Left cardiac atrium (tissue), 4 donors: ENCODE results near the gene SPDL1. TPM values are rescaled to one million over a fixed set of nuclear protein-coding genes. Genes with fewer than 3 reads are reported as not detected.
A peak's percentile ranks its signal among the peaks of the same experiment; 100 is the strongest.
"Not testable (repeated sequence)": the region's sequence is repeated elsewhere in the genome, so short reads cannot be mapped to it uniquely, and the experiment has no call there.

Experiments used
- ATAC-seq, 2 donors: fragments of 200-7000 bp; cut with Tn5 transposase; one replicate each; pipeline ENCODE4 v1.9.1; 2020; ENCODE audit warnings: mild to moderate bottlenecking in 2 of 2, moderate library complexity in 2 of 2
- DNase-seq: peaks from one replicate; pipeline ENCODE4 v3.0.0-alpha.2; 2020
- intact Hi-C, 2 donors: fragments of 100-400 bp; cut with DNase I; formaldehyde crosslinking; loops; one replicate each; pipeline versions ENCODE4 v1.14.1 to v1.15.1; 2022 to 2023
- total RNA-seq, 2 donors: library from RNA; stranded (reverse); fragmentation: NEBNext Ultra II Directional; extraction: Animal tissue kit (Norgen Biotek cat#: 25700); gene quantifications; one replicate each; pipeline ENCODE4 v1.2.1, GENCODE V29; 2021
- donor health status: DM: no; HTN: yes; CAD: no.
- donor health status: DM: no; HTN: yes; CAD: no; lungs with severe emphysema.
- donor health status: DM: yes; HTN: yes; CAD: no.
- donor health status: Dilated cardiomyopathy.

Gene SPDL1
- total RNA-seq, 2 donors from 2014 or later = 4.4 to 4.9 TPM

DNA sequence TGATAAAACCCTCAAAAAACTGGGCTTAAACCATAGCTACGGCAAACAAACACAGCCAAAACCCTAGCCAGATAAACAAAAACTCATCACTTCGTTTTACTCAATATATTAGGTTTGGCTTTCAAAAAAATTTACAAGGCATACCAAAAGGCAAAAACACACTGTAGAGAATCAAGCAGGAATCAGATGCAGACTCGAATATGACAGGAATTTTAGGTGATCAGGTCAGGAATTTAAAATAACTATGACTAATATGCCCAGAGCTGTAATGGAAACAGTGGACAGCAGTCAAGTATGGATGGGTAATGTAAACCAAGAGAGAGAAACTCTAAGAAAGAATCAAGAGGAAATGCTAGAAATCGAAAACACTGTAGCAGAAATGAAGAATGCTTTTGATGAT, 27.0 kb downstream of the SPDL1 start:
- intact Hi-C loops = no loop called here
- ATAC-seq (no peak), DNase-seq (no peak)

DNA sequence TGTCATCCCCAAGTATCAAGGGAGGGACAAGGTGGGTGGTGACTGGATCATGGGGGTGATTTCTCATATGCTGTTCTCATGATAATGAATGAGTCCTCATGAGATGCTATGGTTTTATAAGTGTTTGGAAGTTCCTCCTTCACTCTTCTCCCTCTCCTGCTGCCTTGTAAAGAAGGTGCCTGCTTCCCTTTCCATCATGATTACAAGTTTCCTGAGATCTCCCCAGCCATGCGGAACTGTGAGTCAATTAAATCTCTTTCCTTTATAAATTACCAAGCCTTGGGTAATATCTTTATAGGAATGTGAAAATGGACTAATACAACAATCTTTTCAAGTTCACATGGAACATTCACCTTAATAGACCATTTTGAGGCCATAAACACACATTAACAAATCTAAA, 32.0 kb downstream of the SPDL1 start:
- intact Hi-C loops = no loop called here
- ATAC-seq = no peak
- no peak for DNase-seq

DNA sequence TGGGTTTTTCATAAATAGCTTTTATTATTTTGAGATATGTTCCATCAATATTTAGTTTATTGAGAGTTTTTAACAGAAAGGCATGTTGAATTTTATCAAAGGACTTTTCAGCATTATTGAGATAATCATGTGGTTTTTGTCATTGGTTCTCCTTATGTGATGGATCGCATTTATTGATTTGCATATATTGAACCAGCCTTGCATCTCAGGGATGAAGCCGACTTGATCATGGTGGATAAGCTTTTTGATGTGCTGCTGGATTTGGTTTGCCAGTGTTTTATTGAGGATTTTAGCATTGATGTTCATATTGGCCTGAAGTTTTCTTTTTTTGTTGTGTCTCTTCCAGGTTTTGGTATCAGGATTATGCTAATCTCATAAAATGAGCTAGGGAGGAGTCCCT, 40.7 kb downstream of the SPDL1 start:
- ATAC-seq, DNase-seq: not testable (repeated sequence)

DNA sequence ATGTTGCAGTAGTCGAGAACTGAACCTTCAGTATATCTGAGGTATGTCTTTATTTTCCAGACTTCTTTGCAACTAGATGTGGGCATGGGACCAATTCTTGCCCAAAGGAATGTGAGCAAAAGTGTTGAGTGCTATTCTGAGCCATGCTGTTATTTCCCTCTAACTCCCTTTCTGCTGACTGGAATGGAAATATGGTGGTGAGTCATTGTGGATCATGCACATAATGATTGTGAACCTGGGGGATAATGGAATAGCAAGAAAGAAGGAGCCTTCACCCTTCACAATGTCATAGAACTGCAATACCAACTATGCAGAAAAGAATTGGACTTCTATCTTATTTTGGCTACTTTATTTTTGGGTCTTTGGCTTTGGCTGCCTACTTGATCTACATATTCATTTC, 43.2 kb downstream of the SPDL1 start:
- no peak for DNase-seq
- intact Hi-C loops = no loop called here
- peak; percentile 53 to 92 for ATAC-seq

More for the DNA sequence above, 40.7 kb downstream of the SPDL1 start:
- intact Hi-C loops = not testable (repeated sequence)

- intact Hi-C loops = no loop called here
- ATAC-seq (no peak), DNase-seq (no peak)
Observed at GRCh38 chr5:169627551-169627950, 44.0 kb downstream of the SPDL1 start.

DNA sequence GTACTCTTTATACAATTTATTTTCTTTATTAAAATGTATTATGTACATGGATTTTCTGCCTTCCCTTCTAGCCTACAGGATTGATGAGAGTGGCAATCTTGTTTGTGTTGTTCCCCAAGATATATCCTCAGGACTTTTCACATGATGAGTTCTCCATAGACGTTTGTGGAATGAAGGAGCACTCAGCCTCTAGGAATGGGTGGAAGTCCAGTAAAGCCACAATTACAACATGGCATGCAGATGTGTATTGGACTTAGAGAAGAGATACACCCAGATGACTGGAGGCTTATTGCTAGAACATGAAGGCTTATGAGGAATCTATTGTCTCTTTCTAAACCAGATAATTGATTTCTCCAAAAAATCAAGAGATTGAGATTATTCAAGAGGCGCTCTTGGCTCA, 45.3 kb downstream of the SPDL1 start:
- ATAC-seq = no peak
- DNase-seq = no peak
- intact Hi-C loops = no loop called here

- intact Hi-C loops = no loop called here
- ATAC-seq (peak in 1 of 2 donors; percentile 34), DNase-seq (no peak)
Observed at GRCh38 chr5:169629847-169630548, 46.4 kb downstream of the SPDL1 start.

GRCh38 chr5:169631360-169631759, 47.8 kb downstream of the SPDL1 start:
- DNase-seq = no peak
- intact Hi-C loops = no loop called here
- ATAC-seq = peak; percentile 53 to 84

- ATAC-seq = no peak
- intact Hi-C loops = no loop called here
- no peak for DNase-seq
Observed at GRCh38 chr5:169632946-169633345, 49.4 kb downstream of the SPDL1 start.

DNA sequence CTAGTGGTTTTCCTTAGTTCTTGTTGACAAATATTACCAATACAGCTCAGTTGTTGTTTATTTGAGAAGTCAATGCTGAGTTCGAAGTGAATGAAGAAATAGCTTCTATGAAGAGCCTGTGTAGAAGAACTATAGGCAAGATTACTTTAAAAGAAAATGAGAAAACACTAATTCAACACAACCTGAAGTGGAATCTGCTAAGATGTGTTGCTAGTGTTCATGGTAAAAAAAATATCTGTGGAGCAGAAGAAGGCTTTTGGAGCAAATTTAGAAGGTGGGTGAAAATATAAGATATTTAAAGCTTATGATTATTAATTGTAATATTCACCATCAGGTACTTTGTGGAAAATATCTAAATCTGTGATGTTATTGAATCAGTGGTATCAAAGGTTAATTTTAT, 51.0 kb downstream of the SPDL1 start:
- no peak for ATAC-seq
- no peak for DNase-seq
- intact Hi-C loops = no loop called here

DNA sequence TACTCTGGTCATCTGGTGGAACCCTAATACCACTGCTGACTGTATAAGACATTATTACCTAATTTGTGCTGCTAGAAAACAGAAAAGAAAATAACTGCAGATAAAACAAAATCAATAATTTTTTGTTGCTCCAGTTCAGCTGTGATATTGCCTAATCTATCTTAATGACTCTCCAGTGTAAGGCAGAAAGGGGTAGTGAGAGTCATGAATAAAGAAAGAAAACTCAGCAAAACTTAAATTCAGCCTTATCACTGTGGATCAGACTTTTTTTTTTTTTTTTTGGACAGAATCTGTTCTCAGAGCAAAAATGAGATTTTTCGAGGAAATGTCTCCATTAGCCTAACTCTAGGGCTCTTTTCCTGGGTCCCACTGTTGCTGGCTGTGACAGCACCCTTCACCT, 52.4 kb downstream of the SPDL1 start:
- no peak for ATAC-seq
- DNase-seq = no peak
- intact Hi-C loops = no loop called here

GRCh38 chr5:169636477-169637084, 53.0 kb downstream of the SPDL1 start:
- DNase-seq = no peak
- ATAC-seq = no peak
- intact Hi-C loops = no loop called here

- DNase-seq (peak; percentile 63), ATAC-seq (peak; percentile 85 to 89)
- intact Hi-C loops = no loop called here
Observed at GRCh38 chr5:169637085-169637548, 53.5 kb downstream of the SPDL1 start, which contains the start of gene DOCK2. Gene DOCK2, plus strand, starts transcription at chr5:169637275. Its CDS starts 52 bp downstream, at chr5:169637327.

DNA sequence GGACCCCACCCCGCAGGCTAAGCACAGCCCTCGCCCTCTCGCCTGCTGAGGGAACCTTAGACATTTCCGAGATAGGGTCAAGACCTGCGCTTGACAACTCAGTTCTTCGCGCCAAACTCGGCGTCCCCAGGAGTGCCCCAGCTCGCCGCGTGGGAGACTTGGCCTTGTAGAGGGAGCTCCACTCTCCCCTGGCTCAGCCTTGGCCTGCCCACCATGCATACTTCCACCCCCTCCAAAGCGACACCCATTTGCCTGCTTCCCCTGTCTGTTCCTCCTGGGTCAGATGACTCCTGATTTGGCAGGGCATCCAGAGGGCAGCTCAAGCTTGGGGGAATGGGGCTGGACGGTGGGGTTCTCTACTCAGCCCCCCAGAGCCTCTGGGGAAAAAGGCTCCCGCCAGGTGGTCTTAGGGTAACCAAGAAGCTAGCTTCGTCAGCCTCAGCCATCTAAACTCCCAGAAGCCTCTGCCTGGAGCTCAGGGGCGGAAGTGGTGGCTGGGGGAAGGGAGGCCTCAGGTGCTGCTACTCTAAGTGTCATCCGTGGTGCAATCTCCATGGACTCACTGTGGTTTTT, 54.1 kb downstream of the SPDL1 start:
- DNase-seq = peak; percentile 28
- peak; percentile 60 for ATAC-seq
- intact Hi-C loops = no loop called here

- ATAC-seq = no peak
- DNase-seq = no peak
- intact Hi-C loops = no loop called here
Observed at GRCh38 chr5:169641253-169641652, 57.7 kb downstream of the SPDL1 start.

DNA sequence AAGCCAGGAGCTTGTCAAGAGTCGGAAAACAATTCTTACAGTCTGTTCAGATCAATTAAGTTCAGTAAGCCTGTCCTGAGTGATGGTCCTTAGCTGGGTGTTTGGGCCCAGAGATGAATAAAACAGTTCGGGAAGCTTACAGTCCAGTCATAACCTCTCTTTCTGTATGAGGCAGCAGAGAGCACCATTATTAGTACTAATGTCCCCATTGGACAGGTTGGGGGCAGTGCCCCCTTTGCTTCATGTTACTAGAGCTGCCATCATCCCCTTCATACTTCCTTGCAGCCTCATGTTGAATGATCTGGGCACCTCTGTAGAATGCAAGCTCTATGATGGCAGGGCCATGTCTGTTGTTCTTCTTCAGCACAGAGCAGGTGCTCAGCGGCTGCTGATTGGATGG, 63.3 kb downstream of the SPDL1 start:
- ATAC-seq = no peak

GRCh38 chr5:169647566-169647965, 64.0 kb downstream of the SPDL1 start:
- ATAC-seq (peak in 1 of 2 donors; percentile 31), DNase-seq (no peak)
- intact Hi-C loops = no loop called here

More for the DNA sequence above, 63.3 kb downstream of the SPDL1 start:
- no peak for DNase-seq
- intact Hi-C loops = no loop called here

DNA sequence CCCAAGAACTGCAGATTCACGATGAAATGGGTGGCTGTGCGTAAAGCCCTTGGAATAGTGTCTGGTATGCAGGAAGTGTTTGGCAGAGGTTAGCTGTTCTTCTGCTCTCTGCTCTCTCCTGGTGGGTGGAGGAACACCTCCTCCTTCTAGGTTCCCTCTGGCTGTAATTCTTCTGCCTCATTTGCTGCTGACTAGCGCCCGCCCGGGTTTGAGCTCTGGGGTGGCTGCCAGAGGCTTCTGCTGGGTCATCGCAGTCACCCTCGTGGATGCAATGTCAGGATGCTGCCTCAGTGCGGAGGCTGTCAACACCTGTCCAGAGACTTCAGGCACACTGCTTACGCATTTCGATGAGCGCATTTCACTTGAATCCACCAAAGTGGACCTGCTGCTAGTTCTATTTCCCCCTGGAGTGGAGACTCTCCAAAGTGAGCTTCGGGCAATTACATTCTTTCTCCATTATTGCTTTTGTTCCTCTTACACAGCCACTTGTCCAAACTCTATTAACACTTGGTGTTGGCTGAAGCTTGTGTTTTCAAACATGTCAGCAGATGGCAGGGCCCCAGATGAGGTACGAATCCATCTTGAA, 65.2 kb downstream of the SPDL1 start:
- intact Hi-C loops = no loop called here
- peak; percentile 49 to 89 for ATAC-seq

DNA sequence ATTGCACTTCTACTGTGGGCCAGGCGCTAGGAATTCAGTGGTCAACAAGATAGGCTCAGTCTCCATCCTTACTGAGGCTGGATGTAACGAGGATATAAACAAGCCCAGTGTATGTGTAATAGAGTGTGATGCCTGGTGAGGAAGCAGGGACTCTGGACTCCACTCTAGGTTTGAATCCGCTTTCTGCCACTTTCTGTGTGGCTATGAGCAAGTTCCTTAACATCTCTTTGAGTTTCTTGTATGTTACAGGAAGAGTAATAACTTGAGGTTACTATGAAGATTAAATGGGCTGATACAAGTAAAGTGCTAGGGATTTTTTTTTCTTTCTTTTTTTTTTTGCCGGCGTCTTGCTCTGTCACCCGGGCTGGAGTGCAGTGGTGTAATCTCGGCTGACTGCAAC, 65.9 kb downstream of the SPDL1 start:
- intact Hi-C loops = no loop called here
- ATAC-seq = no peak
- no peak for DNase-seq

More for the DNA sequence above, 65.2 kb downstream of the SPDL1 start:
- DNase-seq = peak; percentile 37

- DNase-seq = no peak
- intact Hi-C loops = no loop called here
- ATAC-seq = no peak
Observed at GRCh38 chr5:169650701-169651331, 67.2 kb downstream of the SPDL1 start.
